Esophagus muscularis mucosa (tissue), 4 donors: ENCODE data around the gene SETD1A. TPM values are rescaled to one million over a fixed set of nuclear protein-coding genes. Genes with fewer than 3 reads are reported as not detected.
A peak's percentile ranks its signal among the peaks of the same experiment; 100 is the strongest.

Source experiments
- DNase-seq: peaks from one replicate; pipeline ENCODE4 v3.0.0-alpha.2; 2017; ENCODE audit errors: extremely low spot score
- H3K27ac ChIP-seq, 4 donors: fragments of 200-600 bp; sonication (generic); replicated peaks in 1 of 4; 1 replicate in 3 of 4; 2 replicates in 1 of 4; pipeline ENCODE4 v1.5.1; 2016 to 2019; ENCODE audit warnings: mild to moderate bottlenecking in 1 of 4
- H3K27me3 ChIP-seq, 4 donors: fragments of 200-600 bp; sonication (generic); one replicate each; pipeline versions ENCODE4 v1.5.1 to v1.6.0; 2016 to 2019
- H3K36me3 ChIP-seq, 4 donors: fragments of 200-600 bp; sonication (generic); one replicate each; pipeline ENCODE4 v1.5.1; 2016 to 2019
- H3K4me1 ChIP-seq, 4 donors: fragments of 200-600 bp; sonication (generic); one replicate each; pipeline ENCODE4 v1.5.1; 2016 to 2019
- H3K4me3 ChIP-seq, 4 donors: fragments of 200-600 bp; sonication (generic); 1 replicate in 2 of 4; 2 replicates in 2 of 4; pipeline ENCODE4 v1.5.1; 2016 to 2019; ENCODE audit warnings: mild to moderate bottlenecking in 4 of 4, moderate library complexity in 1 of 4
- H3K9me3 ChIP-seq, 4 donors: fragments of 200-600 bp; sonication (generic); 1 replicate in 3 of 4; 2 replicates in 1 of 4; pipeline ENCODE4 v1.5.1; 2016 to 2019
- CTCF ChIP-seq, 3 experiments: fragments of 200-600 bp in 2 of 3; fragments of 450-650 bp in 1 of 3; sonication (generic) in 2 of 3; IDR thresholded peaks; one replicate each; pipeline ENCODE4 v1.5.1; 2017 to 2019; ENCODE audit warnings: antibody characterized with exemption in 3 of 3, mild to moderate bottlenecking in 2 of 3, moderate library complexity in 1 of 3
- EP300 ChIP-seq: sonication (generic); formaldehyde crosslinking; IDR thresholded peaks from one replicate; pipeline ENCODE4 v1.6.1; 2017; ENCODE audit warnings: antibody characterized with exemption
- POLR2A ChIP-seq: fragments of 450-650 bp; IDR thresholded peaks from one replicate; pipeline ENCODE4 v1.6.1; 2017; ENCODE audit warnings: antibody characterized with exemption, moderate library complexity, mild to moderate bottlenecking, low read depth
- POLR2AphosphoS5 ChIP-seq, 2 donors: sonication (generic); formaldehyde crosslinking; IDR thresholded peaks; one replicate each; pipeline ENCODE4 v1.6.1; 2017; ENCODE audit warnings: antibody characterized with exemption in 2 of 2
- WGBS: methylation state at CpG from one replicate; pipeline ENCODE4 v1.1.5; 2018; 5-methylcytosine and 5-hydroxymethylcytosine counted together
- intact Hi-C: fragments of 100-400 bp; cut with DNase I; formaldehyde crosslinking; loops from one replicate; pipeline ENCODE4 v1.15.1; 2023
- total RNA-seq, 4 donors: library from RNA; depleted of rRNA; stranded (reverse); fragments of >200 nt; gene quantifications; one replicate each; pipeline versions ENCODE4 v1.1.0 to v1.2.1, GENCODE V29; 2016

Gene SETD1A
- total RNA-seq, 4 donors from 2014 or later = 7.1 to 25.4 (median 9.9) TPM

GRCh38 chr16:30991052-30991451 lies 33.5 kb downstream of the SETD1A start:
- H3K36me3 ChIP-seq = peaks cover 0 to 20% (median 14%) of the 10 kb centered on the region in 4 donors
- no peak for TF ChIP-seq POLR2AphosphoS5 (IDR thresholded peaks at IDR 0.05)
- no peaks in the 10 kb centered on the region for H3K27me3 ChIP-seq
- DNase-seq = no peak
- no peak overlapping the region for H3K27ac ChIP-seq
- intact Hi-C loops = no loop called here
- H3K4me3 ChIP-seq = no peak overlapping the region
- 96% methylated on average over 4 of the region's 8 CpGs for WGBS
- H3K4me1 ChIP-seq = peaks cover 2 to 5% (median 3%) of the 10 kb centered on the region in 4 donors
- no peaks in the 10 kb centered on the region for H3K9me3 ChIP-seq

GRCh38 chr16:30992276-30992780 lies 34.8 kb downstream of the SETD1A start:
- Histone ChIP-seq H3K27ac (no peak overlapping the region), H3K36me3 (peaks cover 0 to 11% (median 8%) of the 10 kb centered on the region in 4 donors), H3K4me3 (no peak overlapping the region), H3K27me3 (no peaks in the 10 kb centered on the region), H3K9me3 (no peaks in the 10 kb centered on the region), H3K4me1 (peaks cover 8 to 14% (median 13%) of the 10 kb centered on the region in 4 donors)
- 85% methylated on average over 3 of the region's 21 CpGs for WGBS
- DNase-seq = no peak
- TF ChIP-seq CTCF (IDR thresholded peaks at IDR 0.05) (no peak), POLR2AphosphoS5 (IDR thresholded peaks at IDR 0.05) (no peak), POLR2A (no peak), EP300 (no peak)
- intact Hi-C loops = no loop called here

- no peak overlapping the region for H3K27ac ChIP-seq
- peaks cover 13 to 23% (median 20%) of the 10 kb centered on the region in 4 donors for H3K4me1 ChIP-seq
- intact Hi-C loops = no loop called here
- no peak overlapping the region for H3K4me3 ChIP-seq
- 78% methylated on average over 29 of the region's 29 CpGs for WGBS
- no peaks in the 10 kb centered on the region for H3K9me3 ChIP-seq
- no peak for TF ChIP-seq EP300
- no peak for TF ChIP-seq POLR2AphosphoS5 (IDR thresholded peaks at IDR 0.05)
- no peak for TF ChIP-seq CTCF (IDR thresholded peaks at IDR 0.05)
- TF ChIP-seq POLR2A = no peak
- no peaks in the 10 kb centered on the region for H3K27me3 ChIP-seq
- peaks cover 0 to 4% (median 2%) of the 10 kb centered on the region in 4 donors for H3K36me3 ChIP-seq
- DNase-seq = no peak
Observed at GRCh38 chr16:30992931-30993816, 35.6 kb downstream of the SETD1A start.

- no peaks in the 10 kb centered on the region for H3K27me3 ChIP-seq
- H3K4me3 ChIP-seq = peak overlapping the region in 3 of 4 donors; percentile 60 to 70 (median 64)
- peaks cover 13 to 23% (median 20%) of the 10 kb centered on the region in 4 donors for H3K4me1 ChIP-seq
- 76% methylated on average over 11 of the region's 11 CpGs for WGBS
- no peaks in the 10 kb centered on the region for H3K36me3 ChIP-seq
- H3K27ac ChIP-seq = peak overlapping the region; percentile 80 to 87 (median 83)
- DNase-seq = no peak
- no peak for TF ChIP-seq EP300
- TF ChIP-seq CTCF (IDR thresholded peaks at IDR 0.05) = no peak
- H3K9me3 ChIP-seq = no peaks in the 10 kb centered on the region
- intact Hi-C loops = loop anchor here (5.0 kb wide), 1 partner anchor 36 kb away; the partner anchor contains the start of gene STX4
Observed at GRCh38 chr16:30995927-30996323, 38.4 kb downstream of the SETD1A start.

GRCh38 chr16:30996324-30996984 lies 38.9 kb downstream of the SETD1A start:
- Histone ChIP-seq H3K27me3 (no peaks in the 10 kb centered on the region), H3K27ac (peak overlapping the region; percentile 80 to 87 (median 83)), H3K36me3 (no peaks in the 10 kb centered on the region), H3K4me3 (peak overlapping the region; percentile 60 to 70 (median 64)), H3K4me1 (peaks cover 13 to 23% (median 20%) of the 10 kb centered on the region in 4 donors), H3K9me3 (no peaks in the 10 kb centered on the region)
- no peak for TF ChIP-seq POLR2A
- peak in 1 of 2 donors; percentile 4 for TF ChIP-seq POLR2AphosphoS5 (IDR thresholded peaks at IDR 0.05)
- intact Hi-C loops = loop anchor here (5.0 kb wide), 1 partner anchor 36 kb away; the partner anchor contains the start of gene STX4
- DNase-seq = no peak
- WGBS = 30% methylated on average over 11 of the region's 23 CpGs
